GM18907 (cell line): ENCODE measurements around the gene BPTF.
"Not testable (repeated sequence)": the region's sequence is repeated elsewhere in the genome, so short reads cannot be mapped to it uniquely, and the experiment has no call there.

Source experiments
- ATAC-seq: cut with Tn5 transposase; IDR thresholded peaks from one replicate; pipeline ENCODE4 v1.9.1; 2021; ENCODE audit warnings: mild to moderate bottlenecking, moderate library complexity; ENCODE audit not compliant: unreplicated experiment

Gene BPTF

DNA sequence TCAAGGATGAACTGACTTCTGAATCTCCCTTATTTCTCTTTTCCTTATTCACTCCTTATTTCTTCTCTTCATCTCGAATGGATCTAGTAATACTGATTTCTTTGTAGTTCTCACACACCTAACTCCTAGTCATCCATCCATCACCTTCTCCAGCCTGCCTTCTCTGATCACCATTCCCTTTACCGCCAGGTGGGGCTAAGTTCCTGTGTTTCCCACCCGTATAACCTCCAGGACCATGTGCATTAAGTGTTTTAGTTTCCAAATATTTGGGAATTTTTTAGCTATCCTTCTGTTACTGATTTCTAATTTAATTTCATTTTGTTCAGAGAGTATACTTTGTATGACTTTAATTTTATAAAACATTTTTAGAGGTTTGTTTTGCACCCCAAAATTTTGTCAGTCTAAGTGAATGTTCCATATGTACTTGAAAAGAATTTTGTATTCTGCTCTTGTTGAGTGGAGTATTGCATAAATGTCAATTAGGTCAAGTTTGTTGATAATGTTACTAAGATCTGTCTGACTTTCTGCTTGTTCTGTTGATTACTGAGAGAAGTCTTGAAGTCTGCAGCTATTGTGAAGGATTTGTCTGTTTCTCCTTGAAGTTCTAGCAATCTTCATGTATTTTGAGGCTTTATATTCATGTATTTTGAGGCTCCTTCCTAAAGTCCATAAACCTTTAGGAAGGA lies 8.8 kb downstream of the BPTF start:
- no peak for ATAC-seq

- ATAC-seq = no peak
Measured at GRCh38 chr17:67834634-67835033, 9.3 kb downstream of the BPTF start.

DNA sequence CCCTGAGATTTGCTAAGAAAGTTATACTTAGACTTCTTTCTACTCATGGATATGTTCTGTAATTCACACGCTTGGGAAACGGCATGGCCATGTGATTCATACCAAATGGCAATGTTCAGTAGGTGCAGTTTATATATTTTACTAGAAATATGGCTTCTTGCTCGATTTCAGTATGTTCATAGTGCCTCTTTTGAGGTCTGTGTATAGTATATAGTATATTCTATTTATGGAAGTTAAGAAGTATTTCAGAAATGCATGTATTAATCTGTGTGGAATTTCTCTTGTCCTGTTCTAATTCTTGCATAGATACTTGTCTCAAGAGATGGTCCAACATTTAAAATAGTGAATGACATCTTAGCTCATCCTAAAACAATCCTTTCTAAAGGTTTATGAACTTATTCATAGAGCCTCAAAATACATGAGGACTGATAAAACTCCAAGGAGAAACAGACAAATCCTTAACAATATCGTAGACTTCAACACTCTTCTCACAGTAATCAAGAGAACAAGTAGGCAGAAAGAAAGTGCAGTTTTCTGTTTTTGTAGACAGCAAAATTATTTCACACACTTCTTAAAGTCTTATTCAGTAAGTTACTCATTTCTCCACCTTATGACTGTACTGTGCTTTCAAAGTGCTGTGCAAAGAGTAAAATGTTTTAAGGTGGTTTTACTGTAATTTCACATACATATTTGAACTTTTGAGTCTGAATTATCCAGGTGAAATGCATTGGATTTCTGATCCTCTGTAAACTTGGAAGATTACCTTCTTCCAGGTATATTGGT lies 11.1 kb downstream of the BPTF start:
- ATAC-seq = no peak

GRCh38 chr17:67837965-67838364 lies 12.7 kb downstream of the BPTF start:
- no peak for ATAC-seq

DNA sequence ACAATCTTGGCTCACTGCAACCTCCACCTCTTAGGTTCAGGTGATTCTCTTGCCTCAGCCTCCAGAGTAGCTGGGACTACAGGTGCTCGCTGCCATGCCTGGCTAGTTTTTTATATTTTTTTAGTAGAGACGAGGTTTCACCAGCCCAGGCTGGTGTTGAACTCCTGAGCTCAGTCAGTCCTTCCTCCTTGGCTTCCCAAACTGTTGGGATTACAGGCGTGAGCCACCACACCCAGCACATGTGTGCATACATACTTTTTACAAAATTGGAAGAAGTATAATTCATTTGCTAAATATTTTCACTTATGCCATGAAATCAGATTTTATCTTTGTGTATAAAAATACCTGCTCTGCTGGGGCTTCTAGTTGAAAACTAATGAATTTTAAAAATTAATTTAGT lies 13.2 kb downstream of the BPTF start:
- ATAC-seq = no peak

DNA sequence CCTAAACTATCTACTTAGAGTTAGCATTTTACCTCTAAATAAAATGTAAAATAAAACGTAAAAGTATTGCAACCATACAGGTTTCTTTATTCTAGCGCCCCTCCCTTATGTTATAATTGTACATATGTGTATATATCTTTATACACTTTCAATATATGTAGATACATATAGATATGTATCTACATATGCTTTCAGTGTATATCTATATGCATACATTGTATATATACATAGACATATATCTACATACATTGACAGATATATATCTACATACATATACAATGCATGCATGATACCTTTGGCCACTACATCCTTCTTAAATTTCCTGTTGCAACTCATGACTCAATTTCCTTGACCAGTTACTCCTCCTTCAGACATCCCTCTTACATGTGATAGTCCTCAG lies 16.7 kb downstream of the BPTF start:
- no peak for ATAC-seq

DNA sequence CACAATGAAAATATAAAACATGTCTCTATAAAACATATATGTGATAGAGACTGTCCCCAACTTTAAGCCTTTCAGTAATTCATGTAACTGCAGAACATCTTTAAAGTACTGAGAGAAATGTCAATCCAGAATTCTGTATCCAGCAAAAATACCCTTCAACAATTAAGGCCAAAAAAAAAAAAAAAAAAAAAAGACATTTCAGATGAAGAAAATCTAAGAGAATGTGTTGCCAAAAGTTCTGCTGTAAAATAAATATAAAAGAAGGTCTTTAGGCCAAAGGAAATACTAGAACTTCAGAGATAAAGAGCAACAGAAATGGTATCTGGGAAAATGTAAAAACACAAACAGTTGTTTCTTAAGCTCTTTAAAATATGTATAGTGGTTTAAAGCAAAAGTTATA lies 17.3 kb downstream of the BPTF start:
- no peak for ATAC-seq

GRCh38 chr17:67845374-67845773 lies 20.1 kb downstream of the BPTF start:
- ATAC-seq = no peak

- not testable (repeated sequence) for ATAC-seq
Measured at GRCh38 chr17:67848189-67848588, 22.9 kb downstream of the BPTF start.

- not testable (repeated sequence) for ATAC-seq
Measured at GRCh38 chr17:67848846-67849245, 23.5 kb downstream of the BPTF start.

- ATAC-seq = no peak
Measured at GRCh38 chr17:67850991-67851631, 25.8 kb downstream of the BPTF start.

DNA sequence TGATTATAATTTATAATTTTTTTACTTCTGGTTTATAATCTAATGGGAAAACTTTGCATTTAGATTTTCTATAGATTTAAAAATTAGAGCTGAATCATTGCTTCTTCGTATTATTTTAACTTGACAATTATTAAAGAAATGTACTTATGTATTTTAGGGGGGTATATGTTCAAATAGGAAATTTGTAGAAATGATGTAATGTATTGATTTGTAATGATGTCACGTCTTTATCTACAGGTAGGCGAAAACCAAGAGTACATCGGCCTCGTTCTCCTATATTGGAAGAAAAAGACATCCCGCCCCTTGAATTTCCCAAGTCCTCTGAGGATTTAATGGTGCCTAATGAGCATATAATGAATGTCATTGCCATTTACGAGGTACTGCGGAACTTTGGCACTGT lies 28.4 kb downstream of the BPTF start:
- ATAC-seq = no peak

GRCh38 chr17:67854378-67854777 lies 29.1 kb downstream of the BPTF start:
- ATAC-seq = no peak

DNA sequence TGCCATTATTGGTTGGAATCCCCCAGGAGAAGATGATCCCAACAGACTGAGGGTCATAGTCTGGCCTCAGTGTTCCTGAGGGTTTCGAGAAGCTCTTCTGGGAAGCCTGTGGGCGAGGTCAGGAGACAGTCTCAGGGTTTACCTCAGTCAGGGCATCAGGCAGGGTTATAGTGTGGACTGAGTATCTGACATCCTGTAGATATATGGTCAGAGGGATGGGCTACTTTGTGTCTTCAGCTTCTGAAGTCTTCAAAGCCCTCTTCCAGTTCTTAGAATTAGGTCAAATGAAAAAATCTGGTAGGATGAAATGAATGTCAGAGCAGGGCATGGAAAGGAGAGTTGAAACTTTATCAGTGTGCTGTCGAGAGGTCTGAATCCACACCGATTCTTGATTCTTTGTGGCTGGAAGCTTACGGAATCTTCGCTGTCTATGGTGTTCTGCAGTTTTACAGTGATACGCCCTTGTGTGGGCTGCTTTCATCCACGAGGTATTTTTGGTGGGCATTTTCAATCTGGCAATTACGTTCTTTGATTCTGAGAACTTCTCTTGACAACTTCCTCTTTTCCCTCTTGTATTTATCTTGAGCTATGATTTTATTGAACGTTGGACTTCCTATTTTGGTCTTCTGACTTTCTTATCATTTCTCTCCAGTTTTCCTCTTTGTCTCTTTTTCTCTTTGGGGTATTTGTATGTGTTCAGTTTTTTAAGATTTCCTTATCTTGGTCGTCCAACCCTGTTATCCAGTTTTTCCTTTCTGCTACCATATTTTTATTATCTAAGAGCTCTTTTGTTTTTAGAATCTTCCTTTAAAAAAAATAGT lies 30.4 kb downstream of the BPTF start:
- no peak for ATAC-seq

DNA sequence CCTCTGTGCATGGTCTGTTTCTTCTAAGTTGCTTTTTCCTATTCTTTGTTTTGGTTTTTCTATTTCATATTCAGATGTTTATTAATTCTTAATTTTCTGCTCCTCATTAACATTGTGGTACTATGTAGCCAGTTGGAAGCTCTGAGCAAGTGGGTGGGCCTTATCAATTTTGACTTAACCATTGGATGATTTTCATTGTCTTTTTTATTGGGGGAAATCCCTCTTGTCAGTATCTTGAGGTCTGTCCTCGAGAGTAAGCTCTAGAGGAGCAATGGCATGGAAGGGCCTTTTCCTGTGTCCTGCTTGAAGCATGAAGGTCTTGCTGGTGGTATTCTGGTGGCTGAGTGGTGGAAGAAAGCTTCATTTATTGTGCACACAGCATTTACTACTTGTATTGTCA lies 31.1 kb downstream of the BPTF start:
- not testable (repeated sequence) for ATAC-seq

- no peak for ATAC-seq
Measured at GRCh38 chr17:67862614-67863217, 37.4 kb downstream of the BPTF start.

DNA sequence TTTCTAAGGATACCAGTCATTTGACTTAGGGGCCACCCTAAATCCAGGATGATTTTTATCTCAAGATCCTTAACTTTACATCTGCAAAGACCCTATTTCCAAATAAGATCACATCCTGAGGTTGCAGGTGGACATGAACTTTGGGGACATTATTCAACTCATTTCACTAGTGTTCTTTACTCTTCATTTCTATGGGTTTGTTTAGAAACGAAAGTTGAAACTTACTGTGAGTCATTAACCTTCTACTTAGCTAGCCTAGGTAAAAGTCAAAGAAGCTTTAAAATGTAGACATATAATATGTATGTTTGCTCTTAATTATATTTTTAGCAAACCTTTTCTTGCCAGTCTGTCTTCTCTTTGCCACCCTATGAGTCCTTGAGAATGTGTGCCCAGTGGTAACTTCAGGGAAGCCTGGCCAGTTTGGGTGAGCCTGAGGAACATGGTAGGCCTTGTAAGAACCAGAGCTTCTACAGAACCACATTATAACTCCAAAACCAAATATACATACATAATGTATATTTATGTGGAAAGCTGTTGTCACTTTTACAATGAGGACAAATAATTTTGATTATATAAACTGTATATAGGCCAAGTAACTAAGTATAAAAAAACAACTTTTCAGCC lies 38.4 kb downstream of the BPTF start:
- peak; percentile 60 for ATAC-seq

DNA sequence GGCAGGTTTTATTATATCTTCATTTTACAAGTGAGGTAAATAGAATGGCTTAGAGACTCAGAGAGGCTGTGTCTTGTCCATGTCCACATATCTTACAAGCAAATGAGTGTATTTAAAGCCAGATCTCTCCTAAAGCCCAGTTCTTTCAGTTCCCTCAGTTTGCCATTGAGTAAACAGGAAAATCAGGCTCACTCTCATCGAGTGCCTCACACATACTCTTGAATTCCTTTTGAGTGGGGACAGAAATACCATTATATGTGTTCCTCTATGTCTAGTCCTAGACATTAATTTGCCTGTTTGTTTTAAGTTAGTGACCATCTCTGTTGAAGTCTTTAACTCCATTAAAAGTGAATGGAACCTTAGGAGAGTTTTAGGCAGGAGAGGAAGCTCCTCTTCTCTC lies 40.1 kb downstream of the BPTF start:
- ATAC-seq = no peak

- no peak for ATAC-seq
Measured at GRCh38 chr17:67867591-67867990, 42.3 kb downstream of the BPTF start.

DNA sequence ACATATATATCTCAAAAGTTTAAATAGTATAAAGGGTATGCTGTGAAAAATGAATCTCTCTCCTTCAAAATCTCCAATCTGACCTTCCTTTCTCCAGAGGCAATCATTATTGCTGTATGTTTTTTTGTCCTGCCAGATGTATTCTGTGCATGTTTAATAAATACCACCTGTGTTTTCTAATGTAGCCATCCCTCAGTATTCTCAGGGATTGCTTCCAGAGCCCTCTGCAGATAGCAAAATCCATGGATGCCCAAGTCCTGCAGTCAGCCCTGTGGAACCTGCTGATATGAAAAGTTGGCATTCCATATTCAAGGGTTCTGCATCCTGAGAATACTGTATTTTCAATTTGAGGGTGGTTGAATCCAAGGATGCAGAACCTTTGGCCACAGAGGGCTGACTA lies 42.9 kb downstream of the BPTF start:
- ATAC-seq = no peak
